PFSK-1 (cell line): ENCODE results near the gene ZBTB5.

Experiments used
- FOXP2 ChIP-seq: optimal IDR thresholded peaks from 2 replicates; pipeline ENCODE3; 2011; ENCODE audit warnings: borderline replicate concordance, control low read depth, inconsistent platforms; ENCODE audit not compliant: insufficient read depth; ENCODE audit errors: extremely low read length, extremely low read depth
- POLR2AphosphoS5 ChIP-seq: IDR thresholded peaks from 2 replicates; pipeline ENCODE4 v1.6.1; 2012; ENCODE audit warnings: low read depth, mild to moderate bottlenecking, control low read depth, low read length, moderate library complexity
- REST ChIP-seq, 2 experiments: IDR thresholded peaks; 2 replicates each; pipeline versions ENCODE4 v1.6.1 to v1.8.0; 2011 to 2012; ENCODE audit warnings: low read depth in 2 of 2, low read length in 2 of 2, control low read depth in 1 of 2, inconsistent platforms in 1 of 2, mild to moderate bottlenecking in 1 of 2, moderate library complexity in 1 of 2; ENCODE audit not compliant: insufficient read depth in 1 of 2
- SIN3A ChIP-seq: IDR thresholded peaks from 2 replicates; pipeline ENCODE4 v1.6.1; 2012; ENCODE audit warnings: mild to moderate bottlenecking, low read length, moderate library complexity, borderline replicate concordance; ENCODE audit not compliant: insufficient read depth
- TAF1 ChIP-seq: IDR thresholded peaks from 2 replicates; pipeline ENCODE4 v1.6.1; 2012; ENCODE audit warnings: low read length, control low read depth, borderline replicate concordance; ENCODE audit not compliant: insufficient read depth

The ZBTB5 gene

GRCh38 chr9:37445832-37446231 is 19.4 kb downstream of the ZBTB5 start:
- no peak for TF ChIP-seq SIN3A
- no peak for TF ChIP-seq FOXP2
- no peak for TF ChIP-seq POLR2AphosphoS5
- TF ChIP-seq TAF1, result no peak
- no peak for TF ChIP-seq REST (IDR thresholded peaks at IDR 0.05; ENCODE audit: insufficient read depth in 1 of 2, low read depth in 2 of 2, low read length in 2 of 2)

DNA sequence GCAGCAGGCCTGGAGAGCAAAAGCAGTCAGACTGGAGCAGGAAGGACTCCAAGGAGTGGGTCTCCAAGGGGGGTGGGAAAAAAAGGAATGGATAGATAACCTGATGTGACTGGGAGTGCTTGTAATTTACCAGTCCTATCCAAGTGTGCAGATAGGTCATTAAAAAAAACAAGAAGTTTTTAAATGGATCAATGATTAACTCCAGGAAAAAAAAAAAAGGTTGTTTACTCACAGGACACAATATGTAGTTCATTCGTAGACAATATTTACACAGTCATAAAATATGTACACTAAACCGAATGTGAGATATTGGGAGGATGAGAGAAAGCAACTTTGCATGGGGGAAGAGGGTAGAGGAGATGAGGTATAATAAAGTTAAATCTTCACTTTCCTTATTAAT is 20.4 kb downstream of the ZBTB5 start:
- TF ChIP-seq REST (IDR thresholded peaks at IDR 0.05; ENCODE audit: insufficient read depth in 1 of 2, low read depth in 2 of 2, low read length in 2 of 2) (no peak), SIN3A (no peak), POLR2AphosphoS5 (no peak), TAF1 (no peak), FOXP2 (no peak)

DNA sequence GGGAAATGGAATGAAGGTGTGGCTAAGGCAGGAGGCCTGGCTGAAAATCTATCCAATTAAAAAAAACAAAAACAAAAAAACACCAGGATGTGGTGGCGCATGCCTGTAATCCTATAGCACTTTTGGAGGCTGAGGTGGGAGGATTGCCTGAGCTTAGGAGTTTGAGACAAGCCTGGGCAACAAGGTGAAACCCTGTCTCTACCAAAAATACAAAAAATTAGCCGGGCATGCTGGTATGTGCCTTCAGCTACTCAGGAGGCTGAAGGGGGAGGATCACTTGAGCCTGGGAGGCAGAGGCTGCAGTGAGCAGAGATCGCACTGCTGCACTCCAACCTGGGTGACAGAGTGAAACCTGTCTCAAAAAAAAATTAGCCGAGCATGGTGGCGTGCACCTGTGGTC is 21.7 kb downstream of the ZBTB5 start:
- TF ChIP-seq POLR2AphosphoS5 (no peak), FOXP2 (no peak), TAF1 (no peak), REST (IDR thresholded peaks at IDR 0.05; ENCODE audit: insufficient read depth in 1 of 2, low read depth in 2 of 2, low read length in 2 of 2) (no peak), SIN3A (no peak)

GRCh38 chr9:37442556-37442955 is 22.7 kb downstream of the ZBTB5 start:
- TF ChIP-seq FOXP2 (no peak), TAF1 (no peak), SIN3A (no peak), REST (IDR thresholded peaks at IDR 0.05; ENCODE audit: insufficient read depth in 1 of 2, low read depth in 2 of 2, low read length in 2 of 2) (no peak), POLR2AphosphoS5 (no peak)

- TF ChIP-seq REST (IDR thresholded peaks at IDR 0.05; ENCODE audit: insufficient read depth in 1 of 2, low read depth in 2 of 2, low read length in 2 of 2) (no peak), TAF1 (no peak), SIN3A (no peak), POLR2AphosphoS5 (no peak), FOXP2 (no peak)
Measured at GRCh38 chr9:37441776-37442370, 23.4 kb downstream of the ZBTB5 start.
